ENCODE data around the gene ZP4. TPM values are rescaled to one million over a fixed set of nuclear protein-coding genes. Genes with fewer than 3 reads are reported as not detected.

Gene ZP4
- total and polyA plus RNA-seq, 2 of the 8 experiments (the other 6 are each of a cell fraction or from before 2014, with no cell fraction given), result not detected

DNA sequence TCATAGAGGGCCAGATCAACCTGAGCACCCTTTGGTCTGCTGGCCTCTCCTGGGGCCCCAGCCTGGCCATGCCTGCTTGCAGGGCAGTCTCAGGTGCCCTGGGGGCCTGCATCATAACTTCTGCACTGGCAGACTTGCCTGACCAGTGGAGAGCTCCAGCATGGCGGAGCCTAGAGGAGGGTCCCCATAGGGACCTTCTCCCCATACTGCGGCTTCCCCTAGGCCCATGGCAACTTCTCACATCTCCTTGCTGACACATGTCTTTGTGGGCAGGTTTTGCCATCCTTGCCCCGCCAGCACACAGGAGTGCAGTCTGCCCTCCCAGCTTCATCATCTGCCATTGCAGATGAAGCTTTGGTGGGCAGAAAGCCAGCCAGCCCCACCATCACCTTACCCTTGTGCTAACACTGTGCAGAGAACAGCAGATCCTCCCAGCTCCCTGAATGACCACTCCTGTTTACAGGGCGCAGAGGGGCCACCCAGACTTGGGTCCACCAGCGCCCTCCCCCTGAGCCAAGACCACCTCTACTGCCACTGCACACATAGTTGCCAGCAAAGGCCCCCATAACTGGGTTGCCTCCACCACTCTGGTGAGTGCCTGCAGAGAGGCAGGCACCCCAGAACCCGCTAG, 51.7 kb downstream of the ZP4 start:
- no peaks in the 10 kb centered on the region for H3K79me2 ChIP-seq (ENCODE audit: control insufficient read depth in 1 of 2, insufficient read depth in 2 of 2, low read length in 2 of 2)
- no peak overlapping the region for H2BK20ac ChIP-seq (ENCODE audit: low read length)
- no peak overlapping the region for H3K14ac ChIP-seq (ENCODE audit: insufficient read length)
- no peak overlapping the region for H2BK5ac ChIP-seq (ENCODE audit: low read depth, low read length)
- 93% methylated on average over 6 of the region's 6 CpGs; no CpG with 5 or more reads in 1 of the 2 experiments for WGBS, 2 experiments (ENCODE audit: extremely low coverage in 1 of 2, insufficient coverage in 1 of 2, insufficient read length in 1 of 2, insufficient replicate concordance in 2 of 2, low coverage in 1 of 2, low lambda C conversion rate in 2 of 2, missing lambda C conversion rate in 1 of 2)
- no peak overlapping the region for H3K27ac ChIP-seq (ENCODE audit: low read depth, low read length)
- no peaks in the 10 kb centered on the region for H3K23me2 ChIP-seq (ENCODE audit: low read depth, low read length)
- no peaks in the 10 kb centered on the region for H3K27me3 ChIP-seq (replicated peaks in 1 of 4; ENCODE audit: control insufficient read depth in 3 of 4, extremely low read depth in 1 of 4, insufficient read depth in 3 of 4, low read length in 3 of 4)
- H3K23ac ChIP-seq (ENCODE audit: insufficient read length), result no peak overlapping the region
- no peaks in the 10 kb centered on the region for H4K20me1 ChIP-seq (replicated peaks in 1 of 2; ENCODE audit: control insufficient read depth in 1 of 2, insufficient read depth in 2 of 2, low read length in 2 of 2)
- H3K18ac ChIP-seq (ENCODE audit: extremely low read depth, low read length), result no peak overlapping the region
- H4K5ac ChIP-seq (ENCODE audit: insufficient read length, low read depth, low read length), result no peak overlapping the region
- no peak overlapping the region for H2BK12ac ChIP-seq (ENCODE audit: low read depth, low read length)
- no peak overlapping the region for H2BK15ac ChIP-seq (ENCODE audit: low read length)
- no peak overlapping the region for H3K4me3 ChIP-seq (ENCODE audit: extremely low read depth in 1 of 4, insufficient read depth in 2 of 4, low read depth in 3 of 4, low read length in 4 of 4)
- ChIA-PET CTCF (ENCODE audit: partially characterized antibody) (interaction anchor here (1.1 to 7.8 kb wide), 5 partner anchors 12 to 32 kb away, joined by 3 to 42 read pairs (median 3); no protein-coding TSS in a partner anchor), POLR2A (ENCODE audit: partially characterized antibody) (no interaction called here)
- peaks cover 0 to 2% (median 0%) of the 10 kb centered on the region in 4 experiments; a peak in 1 of 7 replicates for H3K4me1 ChIP-seq (replicated peaks in 1 of 4; ENCODE audit: control insufficient read depth in 3 of 4, insufficient read depth in 4 of 4, low read length in 3 of 4)
- no peak overlapping the region for H2BK120ac ChIP-seq (replicated peaks; ENCODE audit: low read depth, low read length)
- no peaks in the 10 kb centered on the region for H3K79me1 ChIP-seq (ENCODE audit: low read depth, low read length)
- H3K56ac ChIP-seq (replicated peaks; ENCODE audit: insufficient read length, low read depth, low read length), result no peak overlapping the region
- no peak overlapping the region for H3K4ac ChIP-seq (replicated peaks; ENCODE audit: insufficient read length, low read depth, low read length)
- H3K36me3 ChIP-seq (ENCODE audit: control insufficient read depth in 2 of 4, insufficient read depth in 4 of 4, low read length in 3 of 4), result no peaks in the 10 kb centered on the region
- no peak overlapping the region for H3K9ac ChIP-seq (replicated peaks in 1 of 4; ENCODE audit: extremely low read depth in 1 of 4, low read depth in 3 of 4, low read length in 3 of 4)
- no peak overlapping the region for H2AK5ac ChIP-seq (ENCODE audit: low read depth, low read length)
- H4K91ac ChIP-seq (replicated peaks; ENCODE audit: insufficient read length, low read length), result no peak overlapping the region
- H4K8ac ChIP-seq (ENCODE audit: extremely low read depth, insufficient read depth, low read length), result no peak overlapping the region
- no peak overlapping the region for H2AFZ ChIP-seq (ENCODE audit: low read length)
- H3K4me2 ChIP-seq (ENCODE audit: insufficient read depth in 1 of 2, low read depth in 2 of 2, low read length in 2 of 2), result no peak overlapping the region
- H3K9me3 ChIP-seq (ENCODE audit: insufficient read depth in 2 of 2, low read depth in 1 of 2, low read length in 1 of 2), result no peaks in the 10 kb centered on the region
- DNase-seq (ENCODE audit: low read depth in 1 of 2, low spot score in 2 of 2) (no peak), FAIRE-seq (no peak)
- TF ChIP-seq KDM5A (IDR thresholded peaks at IDR 0.05; ENCODE audit: low read length) (no peak), JUN (IDR thresholded peaks at IDR 0.05; ENCODE audit: low read depth, low read length) (no peak), TCF12 (IDR thresholded peaks at IDR 0.05; ENCODE audit: low read depth, low read length) (no peak), YY1 (IDR thresholded peaks at IDR 0.05; ENCODE audit: low read depth, low read length) (no peak), GABPA (IDR thresholded peaks at IDR 0.05; ENCODE audit: borderline replicate concordance, insufficient read depth, low read length) (no peak), RXRA (IDR thresholded peaks at IDR 0.05; ENCODE audit: insufficient read depth, low read depth, low read length) (no peak), POU5F1 (IDR thresholded peaks at IDR 0.05; ENCODE audit: low read depth, low read length) (no peak)
- TF ChIP-seq, protein P1, sequence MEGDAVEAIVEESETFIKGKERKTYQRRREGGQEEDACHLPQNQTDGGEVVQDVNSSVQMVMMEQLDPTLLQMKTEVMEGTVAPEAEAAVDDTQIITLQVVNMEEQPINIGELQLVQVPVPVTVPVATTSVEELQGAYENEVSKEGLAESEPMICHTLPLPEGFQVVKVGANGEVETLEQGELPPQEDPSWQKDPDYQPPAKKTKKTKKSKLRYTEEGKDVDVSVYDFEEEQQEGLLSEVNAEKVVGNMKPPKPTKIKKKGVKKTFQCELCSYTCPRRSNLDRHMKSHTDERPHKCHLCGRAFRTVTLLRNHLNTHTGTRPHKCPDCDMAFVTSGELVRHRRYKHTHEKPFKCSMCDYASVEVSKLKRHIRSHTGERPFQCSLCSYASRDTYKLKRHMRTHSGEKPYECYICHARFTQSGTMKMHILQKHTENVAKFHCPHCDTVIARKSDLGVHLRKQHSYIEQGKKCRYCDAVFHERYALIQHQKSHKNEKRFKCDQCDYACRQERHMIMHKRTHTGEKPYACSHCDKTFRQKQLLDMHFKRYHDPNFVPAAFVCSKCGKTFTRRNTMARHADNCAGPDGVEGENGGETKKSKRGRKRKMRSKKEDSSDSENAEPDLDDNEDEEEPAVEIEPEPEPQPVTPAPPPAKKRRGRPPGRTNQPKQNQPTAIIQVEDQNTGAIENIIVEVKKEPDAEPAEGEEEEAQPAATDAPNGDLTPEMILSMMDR (IDR thresholded peaks at IDR 0.05; ENCODE audit: control extremely low read depth in 1 of 3, insufficient read depth in 1 of 3, low read depth in 1 of 3, low read length in 3 of 3), result no peak
